T-helper 1 cell treated with Interleukin-12 subunit alpha and Interleukin-12 subunit beta and Interleukin-4 antibody, amounts not matched to agents 30 μg/mL and 1 μg/mL, for 36 hours (primary cell): ENCODE data around the gene EPB41L2.

ENCODE experiments used
- H3K27ac Mint-ChIP-seq: one replicate; pipeline ENCODE4 v1.8.0; 2021; ENCODE audit warnings: mild to moderate bottlenecking, mixed read lengths
- H3K27me3 Mint-ChIP-seq: one replicate; pipeline ENCODE4 v1.8.0; 2021; ENCODE audit warnings: low read depth, mixed read lengths
- H3K36me3 Mint-ChIP-seq: one replicate; pipeline ENCODE4 v1.8.0; 2021; ENCODE audit warnings: low read depth, mixed read lengths
- H3K4me1 Mint-ChIP-seq: one replicate; pipeline ENCODE4 v1.8.0; 2021; ENCODE audit warnings: low read depth, mixed read lengths
- H3K4me3 Mint-ChIP-seq: one replicate; pipeline ENCODE4 v1.8.0; 2021; ENCODE audit warnings: mild to moderate bottlenecking, moderate library complexity, mixed read lengths
- H3K9me3 Mint-ChIP-seq: one replicate; pipeline ENCODE4 v1.8.0; 2021; ENCODE audit warnings: mixed read lengths

Gene EPB41L2

GRCh38 chr6:131053546-131054240 is 9.4 kb downstream of the EPB41L2 start:
- Mint-ChIP-seq H3K4me3 (no peak overlapping the region), H3K36me3 (peaks cover 18% of the 10 kb centered on the region), H3K27ac (no peak overlapping the region), H3K9me3 (peaks cover 30% of the 10 kb centered on the region), H3K4me1 (peaks cover 5% of the 10 kb centered on the region), H3K27me3 (peaks cover 3% of the 10 kb centered on the region)

- Mint-ChIP-seq H3K36me3 (peaks cover 15% of the 10 kb centered on the region), H3K27me3 (peaks cover 3% of the 10 kb centered on the region), H3K4me1 (peaks cover 4% of the 10 kb centered on the region), H3K4me3 (no peak overlapping the region), H3K9me3 (peaks cover 30% of the 10 kb centered on the region), H3K27ac (no peak overlapping the region)
Measured at GRCh38 chr6:131052181-131052580, 10.9 kb downstream of the EPB41L2 start.

- Mint-ChIP-seq H3K4me3 (no peak overlapping the region), H3K36me3 (peaks cover 15% of the 10 kb centered on the region), H3K4me1 (peaks cover 4% of the 10 kb centered on the region), H3K9me3 (peaks cover 30% of the 10 kb centered on the region), H3K27ac (no peak overlapping the region), H3K27me3 (peaks cover 3% of the 10 kb centered on the region)
Measured at GRCh38 chr6:131051341-131051740, 11.7 kb downstream of the EPB41L2 start.

GRCh38 chr6:131049608-131050007 is 13.4 kb downstream of the EPB41L2 start:
- Mint-ChIP-seq H3K36me3 (peaks cover 14% of the 10 kb centered on the region), H3K4me1 (peaks cover 4% of the 10 kb centered on the region), H3K9me3 (peaks cover 22% of the 10 kb centered on the region), H3K27ac (no peak overlapping the region), H3K27me3 (peaks cover 3% of the 10 kb centered on the region), H3K4me3 (no peak overlapping the region)

GRCh38 chr6:131048933-131049515 is 14.0 kb downstream of the EPB41L2 start:
- H3K4me1 Mint-ChIP-seq, result peaks cover 4% of the 10 kb centered on the region
- peaks cover 3% of the 10 kb centered on the region for H3K27me3 Mint-ChIP-seq
- H3K27ac Mint-ChIP-seq, result no peak overlapping the region
- no peak overlapping the region for H3K4me3 Mint-ChIP-seq
- H3K36me3 Mint-ChIP-seq, result peaks cover 8% of the 10 kb centered on the region
- peaks cover 16% of the 10 kb centered on the region for H3K9me3 Mint-ChIP-seq

GRCh38 chr6:131048459-131048858 is 14.6 kb downstream of the EPB41L2 start:
- Mint-ChIP-seq H3K27ac (no peak overlapping the region), H3K4me1 (peaks cover 4% of the 10 kb centered on the region), H3K27me3 (peaks cover 3% of the 10 kb centered on the region), H3K9me3 (peaks cover 11% of the 10 kb centered on the region), H3K36me3 (peaks cover 6% of the 10 kb centered on the region), H3K4me3 (no peak overlapping the region)

- Mint-ChIP-seq H3K27ac (no peak overlapping the region), H3K9me3 (peaks cover 3% of the 10 kb centered on the region), H3K4me3 (no peak overlapping the region), H3K27me3 (peaks cover 3% of the 10 kb centered on the region), H3K4me1 (no peaks in the 10 kb centered on the region), H3K36me3 (no peaks in the 10 kb centered on the region)
Measured at GRCh38 chr6:131045139-131045538, 17.9 kb downstream of the EPB41L2 start.

- Mint-ChIP-seq H3K27ac (no peak overlapping the region), H3K36me3 (no peaks in the 10 kb centered on the region), H3K4me3 (no peak overlapping the region), H3K4me1 (no peaks in the 10 kb centered on the region), H3K27me3 (peaks cover 2% of the 10 kb centered on the region), H3K9me3 (peaks cover 2% of the 10 kb centered on the region)
Measured at GRCh38 chr6:131043902-131044447, 19.1 kb downstream of the EPB41L2 start.

- Mint-ChIP-seq H3K4me3 (no peak overlapping the region), H3K27me3 (no peaks in the 10 kb centered on the region), H3K27ac (no peak overlapping the region), H3K36me3 (no peaks in the 10 kb centered on the region), H3K9me3 (no peaks in the 10 kb centered on the region), H3K4me1 (no peaks in the 10 kb centered on the region)
Measured at GRCh38 chr6:131042664-131043063, 20.4 kb downstream of the EPB41L2 start.

- Mint-ChIP-seq H3K4me3 (no peak overlapping the region), H3K36me3 (no peaks in the 10 kb centered on the region), H3K27me3 (no peaks in the 10 kb centered on the region), H3K27ac (no peak overlapping the region), H3K4me1 (no peaks in the 10 kb centered on the region), H3K9me3 (no peaks in the 10 kb centered on the region)
Measured at GRCh38 chr6:131041814-131042213, 21.2 kb downstream of the EPB41L2 start.

- H3K4me1 Mint-ChIP-seq, result no peaks in the 10 kb centered on the region
- H3K27me3 Mint-ChIP-seq, result no peaks in the 10 kb centered on the region
- H3K4me3 Mint-ChIP-seq, result no peak overlapping the region
- H3K9me3 Mint-ChIP-seq, result no peaks in the 10 kb centered on the region
- H3K27ac Mint-ChIP-seq, result no peak overlapping the region
- no peaks in the 10 kb centered on the region for H3K36me3 Mint-ChIP-seq
Measured at GRCh38 chr6:131040866-131041265, 22.2 kb downstream of the EPB41L2 start.

GRCh38 chr6:131039345-131039680 is 23.7 kb downstream of the EPB41L2 start:
- Mint-ChIP-seq H3K27ac (no peak overlapping the region), H3K4me3 (no peak overlapping the region), H3K9me3 (no peaks in the 10 kb centered on the region), H3K4me1 (no peaks in the 10 kb centered on the region), H3K36me3 (peaks cover 1% of the 10 kb centered on the region), H3K27me3 (no peaks in the 10 kb centered on the region)

GRCh38 chr6:131038597-131039344 is 24.3 kb downstream of the EPB41L2 start:
- Mint-ChIP-seq H3K27ac (no peak overlapping the region), H3K4me1 (no peaks in the 10 kb centered on the region), H3K27me3 (no peaks in the 10 kb centered on the region), H3K9me3 (no peaks in the 10 kb centered on the region), H3K4me3 (no peak overlapping the region), H3K36me3 (peaks cover 1% of the 10 kb centered on the region)

- no peak overlapping the region for H3K27ac Mint-ChIP-seq
- no peaks in the 10 kb centered on the region for H3K27me3 Mint-ChIP-seq
- peaks cover 3% of the 10 kb centered on the region for H3K4me1 Mint-ChIP-seq
- H3K36me3 Mint-ChIP-seq, result peaks cover 1% of the 10 kb centered on the region
- no peak overlapping the region for H3K4me3 Mint-ChIP-seq
- no peaks in the 10 kb centered on the region for H3K9me3 Mint-ChIP-seq
Measured at GRCh38 chr6:131037194-131037897, 25.7 kb downstream of the EPB41L2 start.
